Dendritic cell treated with granulocyte-macrophage colony-stimulating factor and Interleukin-4, amounts not matched to agents 40 ng/mL and 50 ng/mL, for 4 days (primary cell): ENCODE results near the gene KRTAP2-2.

Source experiments
- H3K27ac Mint-ChIP-seq: one replicate; pipeline ENCODE4 v1.8.0; 2022; ENCODE audit warnings: mild to moderate bottlenecking, mixed read lengths
- H3K27me3 Mint-ChIP-seq: one replicate; pipeline ENCODE4 v1.8.0; 2022; ENCODE audit warnings: mild to moderate bottlenecking, mixed read lengths
- H3K36me3 Mint-ChIP-seq: one replicate; pipeline ENCODE4 v1.8.0; 2022; ENCODE audit warnings: low read depth, mixed read lengths
- H3K4me1 Mint-ChIP-seq: one replicate; pipeline ENCODE4 v1.8.0; 2022; ENCODE audit warnings: low read depth, mixed read lengths
- H3K4me3 Mint-ChIP-seq: one replicate; pipeline ENCODE4 v1.8.0; 2022; ENCODE audit warnings: mild to moderate bottlenecking, moderate library complexity, mixed read lengths
- H3K9me3 Mint-ChIP-seq: one replicate; pipeline ENCODE4 v1.8.0; 2022; ENCODE audit warnings: mixed read lengths
- intact Hi-C: fragments of 100-400 bp; cut with micrococcal nuclease; formaldehyde crosslinking; loops from one replicate; pipeline ENCODE4 v1.15.0; 2022

Gene KRTAP2-2

DNA sequence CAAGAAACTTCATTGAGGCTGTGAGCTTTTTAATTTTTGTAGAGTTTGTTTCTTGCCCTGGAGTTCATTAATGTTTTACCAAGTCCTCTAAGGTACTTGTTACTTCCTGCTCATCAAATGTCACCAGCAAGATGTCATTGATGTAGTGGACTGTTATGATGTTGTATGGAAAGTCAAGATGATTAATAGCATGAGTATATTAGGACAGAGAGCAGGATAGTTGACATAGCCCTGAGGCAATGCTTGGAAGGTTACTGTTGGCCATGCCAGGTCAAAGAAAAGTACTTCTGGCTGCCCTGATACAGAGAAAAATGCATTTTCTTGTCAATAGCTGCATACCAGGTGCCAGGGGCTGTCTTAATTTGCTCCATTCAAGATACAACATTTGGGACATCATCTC lies 34.7 kb downstream of the KRTAP2-2 start:
- Mint-ChIP-seq H3K4me3 (no peak overlapping the region), H3K27ac (no peak overlapping the region), H3K27me3 (no peaks in the 10 kb centered on the region), H3K36me3 (no peaks in the 10 kb centered on the region), H3K4me1 (no peaks in the 10 kb centered on the region), H3K9me3 (no peaks in the 10 kb centered on the region)
- intact Hi-C loops, result no loop called here

- Mint-ChIP-seq H3K4me3 (no peak overlapping the region), H3K9me3 (no peaks in the 10 kb centered on the region), H3K27me3 (no peaks in the 10 kb centered on the region), H3K27ac (no peak overlapping the region), H3K4me1 (no peaks in the 10 kb centered on the region), H3K36me3 (no peaks in the 10 kb centered on the region)
- intact Hi-C loops, result no loop called here
Measured at GRCh38 chr17:41019415-41019814, 35.6 kb downstream of the KRTAP2-2 start.

GRCh38 chr17:41018541-41018940 lies 36.5 kb downstream of the KRTAP2-2 start:
- no peak overlapping the region for H3K4me3 Mint-ChIP-seq
- H3K36me3 Mint-ChIP-seq, result no peaks in the 10 kb centered on the region
- no peaks in the 10 kb centered on the region for H3K4me1 Mint-ChIP-seq
- no peaks in the 10 kb centered on the region for H3K9me3 Mint-ChIP-seq
- H3K27ac Mint-ChIP-seq, result no peak overlapping the region
- intact Hi-C loops, result no loop called here
- H3K27me3 Mint-ChIP-seq, result no peaks in the 10 kb centered on the region

- no peak overlapping the region for H3K27ac Mint-ChIP-seq
- intact Hi-C loops, result no loop called here
Measured at GRCh38 chr17:41016578-41017215, 38.3 kb downstream of the KRTAP2-2 start.

GRCh38 chr17:41015454-41015853 lies 39.6 kb downstream of the KRTAP2-2 start:
- Mint-ChIP-seq H3K9me3 (no peaks in the 10 kb centered on the region), H3K27me3 (peaks cover 2% of the 10 kb centered on the region), H3K4me3 (no peak overlapping the region), H3K4me1 (no peaks in the 10 kb centered on the region), H3K27ac (no peak overlapping the region), H3K36me3 (no peaks in the 10 kb centered on the region)
- intact Hi-C loops, result no loop called here

More at GRCh38 chr17:41016578-41017215, 38.3 kb downstream of the KRTAP2-2 start:
- no peaks in the 10 kb centered on the region for H3K36me3 Mint-ChIP-seq
- H3K4me1 Mint-ChIP-seq, result no peaks in the 10 kb centered on the region
- H3K27me3 Mint-ChIP-seq, result peaks cover 2% of the 10 kb centered on the region
- H3K9me3 Mint-ChIP-seq, result no peaks in the 10 kb centered on the region
- H3K4me3 Mint-ChIP-seq, result no peak overlapping the region

DNA sequence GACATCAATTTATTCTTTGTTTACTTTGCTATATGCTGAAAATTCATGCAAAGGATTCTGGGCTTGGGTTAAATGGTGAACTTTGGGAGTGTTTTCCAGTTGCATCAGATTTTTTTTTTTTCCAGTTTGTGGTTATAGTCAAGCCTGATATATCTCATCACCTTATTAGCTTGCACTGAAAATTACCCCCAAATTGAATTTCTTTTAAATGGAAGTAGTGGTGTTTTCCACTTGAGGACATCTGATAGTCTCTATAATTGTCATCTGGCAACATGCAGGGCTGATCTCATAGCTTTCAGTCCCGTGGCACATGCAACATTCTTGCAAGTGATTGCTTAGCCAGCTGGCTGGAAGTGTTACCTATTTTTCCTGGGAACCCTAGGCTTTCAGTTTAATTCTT lies 41.4 kb downstream of the KRTAP2-2 start:
- H3K4me3 Mint-ChIP-seq, result no peak overlapping the region
- no peaks in the 10 kb centered on the region for H3K36me3 Mint-ChIP-seq
- intact Hi-C loops, result no loop called here
- no peaks in the 10 kb centered on the region for H3K4me1 Mint-ChIP-seq
- H3K9me3 Mint-ChIP-seq, result no peaks in the 10 kb centered on the region
- no peak overlapping the region for H3K27ac Mint-ChIP-seq
- peaks cover 2% of the 10 kb centered on the region for H3K27me3 Mint-ChIP-seq

- no peaks in the 10 kb centered on the region for H3K36me3 Mint-ChIP-seq
- no peaks in the 10 kb centered on the region for H3K4me1 Mint-ChIP-seq
- H3K4me3 Mint-ChIP-seq, result no peak overlapping the region
- no peaks in the 10 kb centered on the region for H3K9me3 Mint-ChIP-seq
- H3K27me3 Mint-ChIP-seq, result peaks cover 2% of the 10 kb centered on the region
- intact Hi-C loops, result no loop called here
- H3K27ac Mint-ChIP-seq, result no peak overlapping the region
Measured at GRCh38 chr17:41013181-41013580, 41.8 kb downstream of the KRTAP2-2 start.

DNA sequence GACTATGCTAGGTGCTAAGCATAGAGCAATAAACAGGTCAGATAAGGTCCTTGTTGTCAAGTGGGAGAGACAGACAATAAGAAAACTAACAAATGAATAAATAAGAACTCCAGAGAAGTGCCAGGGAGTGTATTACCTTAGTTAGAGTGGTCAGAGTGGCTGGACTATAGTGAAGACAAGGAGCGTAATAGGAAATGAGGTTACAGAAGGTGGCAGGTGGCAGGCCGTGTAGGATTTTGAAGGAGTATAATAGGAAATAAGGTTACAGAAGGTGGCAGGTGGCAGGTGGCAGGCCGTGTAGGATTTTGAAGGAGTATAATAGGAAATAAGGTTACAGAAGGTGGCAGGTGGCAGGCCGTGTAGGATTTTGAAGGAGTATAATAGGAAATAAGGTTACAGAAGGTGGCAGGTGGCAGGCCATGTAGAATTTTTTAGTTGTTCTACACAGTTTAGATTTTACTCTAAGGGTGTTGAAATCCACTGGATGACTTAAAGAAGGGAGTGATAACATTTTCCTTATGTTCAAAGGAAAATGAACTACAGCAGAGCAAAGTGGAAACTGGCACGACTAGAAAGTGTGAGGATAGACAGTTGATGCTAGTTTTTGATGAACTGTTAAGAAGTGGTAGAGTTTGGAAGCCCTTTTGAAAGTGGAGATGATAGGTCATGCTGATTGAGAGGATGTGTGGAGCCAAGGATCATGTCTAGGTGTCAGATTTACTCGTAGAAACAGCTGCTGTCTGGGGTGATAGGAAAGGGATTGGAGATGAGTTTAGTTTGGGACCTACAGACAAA lies 42.5 kb downstream of the KRTAP2-2 start:
- Mint-ChIP-seq H3K9me3 (no peaks in the 10 kb centered on the region), H3K36me3 (no peaks in the 10 kb centered on the region), H3K27me3 (peaks cover 2% of the 10 kb centered on the region), H3K27ac (no peak overlapping the region), H3K4me1 (no peaks in the 10 kb centered on the region), H3K4me3 (no peak overlapping the region)
- intact Hi-C loops, result no loop called here

DNA sequence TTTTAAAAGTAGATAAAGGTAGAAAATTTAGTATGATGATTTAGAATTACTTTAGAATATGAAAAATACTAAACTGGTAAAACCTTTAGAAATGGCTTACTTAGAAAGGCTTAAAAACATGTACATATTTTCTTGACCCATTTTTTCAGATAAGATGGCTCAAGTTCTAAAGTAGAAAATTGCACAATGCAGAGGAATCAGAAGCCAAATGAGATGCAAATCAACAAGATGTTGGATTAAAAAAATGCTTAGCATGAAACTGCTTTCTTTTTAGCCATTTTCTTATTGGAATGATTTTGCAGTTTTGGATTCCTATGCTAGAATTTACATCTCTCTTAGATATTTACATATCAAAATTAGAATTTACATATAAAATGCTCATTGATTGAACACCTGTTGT lies 44.6 kb downstream of the KRTAP2-2 start:
- H3K36me3 Mint-ChIP-seq, result no peaks in the 10 kb centered on the region
- intact Hi-C loops, result no loop called here
- H3K4me1 Mint-ChIP-seq, result no peaks in the 10 kb centered on the region
- no peak overlapping the region for H3K4me3 Mint-ChIP-seq
- H3K27me3 Mint-ChIP-seq, result peaks cover 2% of the 10 kb centered on the region
- H3K27ac Mint-ChIP-seq, result no peak overlapping the region
- no peaks in the 10 kb centered on the region for H3K9me3 Mint-ChIP-seq

DNA sequence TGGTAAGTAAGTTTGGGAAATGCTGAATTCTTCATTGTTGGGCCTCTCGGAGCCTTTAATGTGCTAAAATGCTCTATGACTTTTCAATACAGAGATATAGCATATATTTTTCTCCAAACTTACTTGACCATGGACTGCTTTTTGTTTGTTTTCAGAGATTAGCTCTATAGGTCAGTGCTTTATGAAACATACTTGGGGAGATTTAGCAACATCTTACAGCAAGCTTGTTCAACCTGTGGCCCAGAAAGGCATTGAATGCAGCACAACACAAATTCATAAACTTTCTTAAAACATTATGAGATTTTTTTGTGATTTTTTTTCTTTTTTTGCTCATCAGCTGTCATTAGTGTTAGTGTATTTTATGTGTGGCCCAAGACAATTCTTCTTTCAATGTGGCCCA lies 45.1 kb downstream of the KRTAP2-2 start:
- H3K27ac Mint-ChIP-seq, result no peak overlapping the region
- no peaks in the 10 kb centered on the region for H3K9me3 Mint-ChIP-seq
- intact Hi-C loops, result no loop called here
- no peak overlapping the region for H3K4me3 Mint-ChIP-seq
- H3K36me3 Mint-ChIP-seq, result no peaks in the 10 kb centered on the region
- no peaks in the 10 kb centered on the region for H3K4me1 Mint-ChIP-seq
- peaks cover 2% of the 10 kb centered on the region for H3K27me3 Mint-ChIP-seq

GRCh38 chr17:41009301-41009760 lies 45.7 kb downstream of the KRTAP2-2 start:
- Mint-ChIP-seq H3K27me3 (peaks cover 2% of the 10 kb centered on the region), H3K36me3 (no peaks in the 10 kb centered on the region), H3K27ac (no peak overlapping the region), H3K9me3 (no peaks in the 10 kb centered on the region), H3K4me3 (no peak overlapping the region), H3K4me1 (no peaks in the 10 kb centered on the region)
- intact Hi-C loops, result no loop called here

DNA sequence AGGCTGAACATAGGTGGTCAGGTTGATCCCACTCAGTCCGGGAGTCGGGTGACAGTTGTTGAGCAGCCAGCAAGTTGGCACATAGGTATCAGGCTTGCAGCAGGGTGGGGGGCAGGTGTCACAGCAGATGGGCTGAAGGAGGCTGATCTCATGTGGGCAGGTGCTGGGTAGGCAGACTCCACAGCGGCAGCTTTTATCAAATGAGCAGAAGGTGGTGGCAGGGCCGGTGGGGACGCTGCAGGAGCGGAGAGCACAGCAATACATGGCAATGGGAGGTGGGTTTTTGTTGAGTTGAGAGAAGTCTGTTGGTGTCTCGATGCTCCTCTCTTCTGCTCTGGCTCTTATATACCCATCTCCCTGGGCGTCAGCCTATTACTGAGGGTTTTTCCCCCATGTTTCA lies 46.2 kb downstream of the KRTAP2-2 start, which contains the start of gene KRTAP3-1:
Gene KRTAP3-1 (minus strand): TSS at position 318 of the 400 bp plus-strand sequence. CDS start 54 bp downstream, at position 264.
- intact Hi-C loops, result no loop called here
- Mint-ChIP-seq H3K9me3 (no peaks in the 10 kb centered on the region), H3K27me3 (peaks cover 2% of the 10 kb centered on the region), H3K4me3 (no peak within 1 kb of the TSS), H3K4me1 (no peaks in the 10 kb centered on the region), H3K27ac (no peak within 1 kb of the TSS), H3K36me3 (no peaks in the 10 kb centered on the region)
